GM19395 (cell line): ENCODE results near the gene APCDD1.

ENCODE experiments used
- ATAC-seq: cut with Tn5 transposase; IDR thresholded peaks from one replicate; pipeline ENCODE4 v1.9.1; 2021; ENCODE audit warnings: mild to moderate bottlenecking, moderate library complexity; ENCODE audit not compliant: unreplicated experiment

Gene APCDD1

DNA sequence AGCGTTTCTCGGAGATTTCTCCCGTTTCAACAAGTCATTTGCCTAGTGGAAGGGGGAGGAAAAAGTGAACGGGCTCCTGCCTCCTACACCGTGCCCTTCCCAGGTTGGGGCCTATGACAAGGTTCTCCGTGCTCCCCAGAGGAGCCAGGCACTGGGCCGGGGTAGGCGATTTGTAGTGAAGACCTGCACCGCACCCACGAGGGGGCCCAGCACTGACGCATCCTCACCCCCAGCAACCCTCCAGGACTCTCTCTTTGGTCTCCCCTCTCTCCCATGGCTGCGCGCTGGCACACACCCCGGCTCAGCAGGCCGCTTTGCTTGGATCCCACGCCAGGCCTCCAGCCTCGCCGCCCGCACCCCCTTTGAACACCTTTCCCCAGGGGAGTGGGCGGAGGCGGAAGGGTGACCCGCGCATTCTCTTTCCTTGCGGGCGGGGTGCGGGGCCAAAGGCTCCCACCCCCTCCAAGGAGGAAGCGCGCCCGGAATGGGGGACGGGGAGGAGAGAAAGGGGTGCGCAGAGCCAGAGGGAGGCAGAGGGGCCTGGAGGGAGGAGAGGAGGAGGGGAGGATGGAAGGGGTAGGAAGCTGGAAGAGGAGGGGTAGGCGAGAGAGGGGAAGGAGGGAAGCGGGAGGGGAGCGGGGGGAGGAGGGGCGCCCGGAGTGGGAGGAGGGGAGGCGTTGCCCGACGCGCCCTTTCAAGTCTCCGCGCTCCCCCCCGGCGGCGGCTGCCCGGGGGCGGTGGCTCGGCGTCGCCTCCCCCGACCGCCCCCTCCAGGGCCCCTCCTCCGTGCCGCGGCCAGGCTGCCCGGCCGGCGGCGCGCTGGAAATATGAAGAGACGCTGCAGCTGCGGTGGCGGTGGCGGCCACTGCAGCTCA lies at the start of gene APCDD1:
APCDD1 (plus strand) TSS at position 830 of the 875 bp plus-strand sequence. CDS start 347 bp downstream, outside the sequence.
- no peak for ATAC-seq

DNA sequence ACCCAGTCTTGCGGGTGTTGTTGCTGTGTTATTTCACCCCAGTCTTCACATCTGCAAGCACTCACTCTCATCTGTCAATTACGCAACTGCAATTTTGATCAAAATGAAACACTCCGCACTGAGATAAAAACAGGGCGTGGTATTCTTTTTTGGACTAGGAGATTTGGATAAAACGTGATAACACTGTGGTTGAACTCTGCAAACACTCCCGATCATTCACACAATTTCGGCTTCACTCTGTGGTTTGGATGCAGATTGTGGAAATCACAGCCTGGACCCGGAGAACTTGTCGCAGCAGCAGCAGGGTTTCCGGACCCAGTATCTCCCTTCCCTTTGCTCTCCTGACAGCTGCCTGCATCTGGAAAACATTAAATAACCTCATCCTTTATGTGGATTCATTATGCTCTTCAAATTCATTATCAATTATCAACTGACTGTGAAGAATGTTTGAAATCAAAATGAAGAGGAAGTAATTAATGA lies 49.4 kb upstream of the APCDD1 start:
- no peak for ATAC-seq

DNA sequence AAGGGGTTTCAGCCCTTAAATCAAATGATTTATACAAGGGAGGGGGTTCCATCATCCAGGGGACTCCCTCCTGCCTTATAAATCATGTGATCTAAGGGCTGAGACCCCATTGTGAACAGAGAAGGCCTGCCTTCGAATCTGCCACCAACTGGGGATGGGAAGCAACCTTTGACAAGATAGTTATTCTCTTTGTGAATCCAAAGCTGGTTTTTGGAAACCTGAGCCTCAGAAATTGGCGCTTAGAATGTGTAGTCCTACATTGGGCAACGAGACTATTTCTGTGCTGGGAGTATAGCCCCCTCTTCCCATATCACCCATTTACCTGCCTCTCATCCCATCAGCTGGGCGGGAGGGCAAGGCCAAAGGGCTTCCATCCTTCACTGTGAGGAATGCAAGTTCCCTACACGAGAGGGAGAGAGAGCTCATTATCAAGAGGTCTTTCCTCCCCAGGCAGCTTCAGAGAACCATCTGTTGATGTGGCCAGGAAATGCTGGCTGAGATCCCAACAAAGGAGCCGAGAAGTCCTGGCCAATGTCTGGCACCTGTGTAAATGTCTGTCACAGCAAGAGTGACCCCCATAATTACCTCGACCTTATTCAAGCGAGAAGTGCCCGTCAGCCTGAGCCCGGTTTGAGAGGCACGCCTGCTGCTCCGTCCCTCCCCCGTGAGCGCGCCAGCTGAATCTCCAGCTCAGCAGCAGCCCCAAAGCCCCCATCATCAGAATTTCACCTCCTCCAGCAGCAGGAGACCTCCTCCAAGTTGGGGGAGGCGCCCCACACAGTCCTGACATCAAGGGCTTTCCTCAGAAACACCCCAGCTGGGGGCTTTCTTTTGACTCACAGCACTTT lies 48.4 kb upstream of the APCDD1 start:
- no peak for ATAC-seq

- no peak for ATAC-seq
Measured at GRCh38 chr18:10408131-10408530, 46.3 kb upstream of the APCDD1 start.

DNA sequence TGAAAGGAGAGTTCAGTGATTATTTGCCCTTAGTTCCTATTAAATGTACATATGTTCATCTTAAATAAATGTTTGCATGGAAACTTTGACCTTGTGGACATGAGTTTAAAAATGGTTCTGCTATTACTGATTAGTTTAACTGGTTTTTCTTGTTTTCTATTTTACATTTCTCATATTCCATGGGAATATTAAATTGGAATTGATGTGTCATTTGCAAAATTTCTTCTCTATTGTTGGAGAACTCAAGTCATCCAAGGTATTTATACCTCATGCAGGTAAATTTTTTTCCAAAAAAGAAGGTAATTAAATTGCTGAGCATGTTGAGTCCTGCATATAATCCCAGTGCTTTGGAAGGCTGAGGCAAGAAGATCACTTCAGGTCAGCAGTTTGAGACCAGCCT lies 45.4 kb upstream of the APCDD1 start:
- no peak for ATAC-seq

- no peak for ATAC-seq
Measured at GRCh38 chr18:10410472-10411308, 43.7 kb upstream of the APCDD1 start.

GRCh38 chr18:10412933-10413332 lies 41.5 kb upstream of the APCDD1 start:
- ATAC-seq = no peak

GRCh38 chr18:10413722-10414121 lies 40.7 kb upstream of the APCDD1 start:
- no peak for ATAC-seq

DNA sequence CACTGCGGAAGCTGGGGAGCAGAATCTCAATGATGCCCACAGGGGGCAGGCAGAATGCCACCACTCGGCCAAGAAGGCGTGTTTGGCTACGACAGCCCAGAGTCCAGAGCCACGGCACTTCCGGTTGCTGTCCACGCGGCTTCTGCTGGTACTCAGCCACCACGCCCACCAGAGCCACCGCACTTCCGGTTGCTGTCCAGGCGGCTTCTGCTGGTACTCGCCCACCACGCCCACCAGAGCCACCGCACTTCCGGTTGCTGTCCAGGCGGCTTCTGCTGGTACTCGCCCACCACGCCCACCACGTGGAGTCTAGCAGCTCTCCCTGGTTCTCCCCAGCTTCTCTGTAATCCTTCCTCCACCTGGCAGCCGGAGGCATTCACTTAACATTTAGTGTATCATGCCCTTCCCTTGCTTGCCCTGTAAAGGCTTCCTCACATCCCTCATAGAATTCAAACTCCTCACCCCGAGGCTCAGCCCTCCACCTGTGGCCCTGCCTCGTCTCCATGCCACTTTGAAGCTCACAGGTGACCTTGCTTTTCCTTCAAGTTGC lies 40.1 kb upstream of the APCDD1 start:
- no peak for ATAC-seq

- ATAC-seq = no peak
Measured at GRCh38 chr18:10416065-10416464, 38.4 kb upstream of the APCDD1 start.

DNA sequence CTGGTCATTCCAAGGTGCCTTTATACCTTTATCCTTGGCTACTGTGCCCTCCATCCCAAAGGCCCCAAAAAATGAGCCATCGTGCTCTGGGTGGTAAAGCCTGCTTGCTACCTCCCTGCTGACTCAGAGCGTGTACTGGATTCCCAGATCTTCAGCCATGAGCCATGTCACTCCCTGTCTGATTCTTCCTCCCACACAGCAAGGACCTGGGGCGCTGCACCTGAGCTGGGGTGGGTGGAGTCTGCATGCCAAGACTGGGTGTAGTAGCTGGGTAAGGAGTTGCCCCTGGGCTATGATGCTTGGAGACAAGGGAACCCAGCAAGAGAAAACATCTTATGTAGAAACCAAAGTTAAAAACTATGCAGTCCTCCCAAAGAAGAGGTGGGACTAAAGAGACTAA lies 37.2 kb upstream of the APCDD1 start:
- ATAC-seq = no peak

DNA sequence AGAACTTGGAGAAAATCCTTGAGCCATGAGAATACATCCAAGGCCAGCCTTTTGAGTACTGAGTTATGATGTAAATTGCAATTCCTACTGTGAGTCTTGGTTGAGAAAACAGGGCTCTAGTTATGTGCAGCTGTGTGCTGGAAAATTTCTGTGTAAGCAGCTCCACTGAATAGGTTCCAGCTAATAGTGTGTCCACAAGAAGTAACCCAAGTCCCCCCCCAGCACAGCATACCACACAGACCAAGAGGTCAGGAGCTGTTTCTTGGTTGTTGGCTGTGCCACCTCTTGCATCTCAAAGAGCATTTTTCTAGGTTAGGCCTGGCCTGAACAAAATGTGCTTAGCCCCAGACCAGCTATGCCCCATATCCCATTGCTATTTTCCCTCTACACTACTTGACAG lies 36.8 kb upstream of the APCDD1 start:
- no peak for ATAC-seq

GRCh38 chr18:10418836-10419235 lies 35.6 kb upstream of the APCDD1 start:
- no peak for ATAC-seq

GRCh38 chr18:10419420-10420103 lies 34.9 kb upstream of the APCDD1 start:
- no peak for ATAC-seq

DNA sequence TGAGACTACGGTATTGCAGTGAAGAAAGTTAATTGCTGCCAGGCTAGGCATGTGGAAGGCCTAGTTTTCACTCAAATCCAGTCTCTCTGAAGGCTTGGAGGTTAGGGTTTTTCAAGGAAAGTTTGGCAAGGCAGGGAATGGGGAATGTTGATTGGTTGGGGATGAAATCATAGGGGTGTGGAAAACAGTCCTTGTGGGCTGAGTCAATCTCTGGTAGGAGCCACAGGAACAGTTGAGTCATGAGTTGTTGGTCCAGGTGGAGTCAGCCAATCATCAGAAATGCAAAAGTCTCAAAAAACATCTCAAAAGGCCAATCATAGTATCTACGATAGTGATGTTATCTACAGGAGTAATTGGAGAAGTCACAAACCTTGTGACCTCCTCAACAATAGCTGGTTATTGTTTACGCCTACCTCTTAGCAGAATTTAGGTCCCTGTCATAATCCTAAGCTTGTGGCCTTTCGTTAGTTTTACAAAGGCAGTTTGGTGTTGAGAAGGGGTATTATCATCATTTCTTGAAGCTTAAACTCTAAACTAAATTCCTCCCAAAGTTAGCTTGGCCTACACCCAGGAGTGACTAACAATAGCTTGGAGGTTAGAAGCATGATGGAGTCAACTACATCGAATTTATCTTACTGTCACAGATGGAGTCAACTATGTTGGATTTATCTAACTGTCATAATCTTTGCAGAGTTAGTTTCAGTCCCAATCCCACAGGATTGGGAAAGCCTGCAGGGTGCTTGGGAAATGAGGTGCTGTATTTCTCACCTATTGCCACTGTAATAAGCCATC lies 33.7 kb upstream of the APCDD1 start:
- no peak for ATAC-seq

GRCh38 chr18:10421859-10422258 lies 32.6 kb upstream of the APCDD1 start:
- ATAC-seq = no peak

- ATAC-seq = no peak
Measured at GRCh38 chr18:10422731-10423130, 31.7 kb upstream of the APCDD1 start.

GRCh38 chr18:10424585-10425307 lies 29.7 kb upstream of the APCDD1 start:
- ATAC-seq = no peak

DNA sequence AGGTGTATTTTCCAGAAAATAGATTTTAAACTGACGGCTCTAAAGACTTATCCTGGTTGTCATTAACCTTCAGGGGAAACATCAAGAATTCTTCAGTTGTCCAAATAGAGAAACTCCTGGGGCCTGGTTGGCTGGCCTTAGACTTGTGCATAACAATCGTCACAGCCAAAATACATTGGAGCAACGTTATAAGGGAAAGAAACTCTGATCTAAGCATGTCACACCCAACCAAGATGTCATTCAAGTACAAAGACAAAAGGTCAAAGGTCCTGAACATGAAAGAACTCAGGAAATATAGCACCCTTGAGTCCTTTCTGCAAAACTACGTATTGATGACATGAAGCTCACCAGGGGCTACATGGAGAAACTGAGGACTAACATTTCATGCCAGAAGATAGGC lies 23.8 kb upstream of the APCDD1 start:
- no peak for ATAC-seq
